ENCODE data around the gene SLTM.

DNA sequence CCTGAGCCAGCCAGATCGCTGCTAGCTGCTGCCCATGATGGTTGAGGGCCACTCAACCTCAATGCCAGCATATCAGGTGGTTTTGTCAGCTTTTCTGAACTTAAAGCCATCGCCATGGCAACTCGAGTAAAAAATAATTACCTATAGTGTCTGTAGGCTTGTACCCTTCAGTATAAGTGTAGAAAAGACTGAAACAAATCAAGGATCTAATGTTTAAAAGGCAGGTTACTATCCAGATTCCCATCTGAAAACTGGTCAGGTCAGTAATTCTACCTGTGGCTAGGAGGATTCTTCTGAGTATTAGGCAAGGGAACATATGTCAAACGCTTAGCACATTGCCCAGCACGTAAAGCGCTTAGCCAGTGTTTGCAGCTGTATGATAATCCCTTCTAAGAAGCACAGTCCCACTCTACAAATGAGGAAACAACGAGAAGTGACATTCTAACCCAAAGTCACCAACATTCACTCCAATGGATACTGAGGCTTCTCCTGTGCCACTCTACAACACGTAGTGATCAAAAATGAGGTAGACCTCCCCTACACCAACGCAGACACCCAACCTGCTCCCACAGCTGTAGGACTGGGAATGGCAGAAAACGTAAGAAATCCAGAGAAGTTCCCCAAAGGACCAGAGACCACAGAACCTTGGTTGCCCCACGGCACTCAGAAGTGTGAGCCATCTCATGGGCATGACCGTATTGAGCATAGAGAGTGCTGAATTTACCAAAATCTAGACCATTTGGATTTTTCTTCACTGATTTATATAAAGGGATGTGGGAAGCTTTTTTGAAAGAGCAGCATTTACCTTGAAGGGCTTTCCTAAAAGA, 55.3 kb downstream of the SLTM start:
- TF ChIP-seq, protein P1, sequence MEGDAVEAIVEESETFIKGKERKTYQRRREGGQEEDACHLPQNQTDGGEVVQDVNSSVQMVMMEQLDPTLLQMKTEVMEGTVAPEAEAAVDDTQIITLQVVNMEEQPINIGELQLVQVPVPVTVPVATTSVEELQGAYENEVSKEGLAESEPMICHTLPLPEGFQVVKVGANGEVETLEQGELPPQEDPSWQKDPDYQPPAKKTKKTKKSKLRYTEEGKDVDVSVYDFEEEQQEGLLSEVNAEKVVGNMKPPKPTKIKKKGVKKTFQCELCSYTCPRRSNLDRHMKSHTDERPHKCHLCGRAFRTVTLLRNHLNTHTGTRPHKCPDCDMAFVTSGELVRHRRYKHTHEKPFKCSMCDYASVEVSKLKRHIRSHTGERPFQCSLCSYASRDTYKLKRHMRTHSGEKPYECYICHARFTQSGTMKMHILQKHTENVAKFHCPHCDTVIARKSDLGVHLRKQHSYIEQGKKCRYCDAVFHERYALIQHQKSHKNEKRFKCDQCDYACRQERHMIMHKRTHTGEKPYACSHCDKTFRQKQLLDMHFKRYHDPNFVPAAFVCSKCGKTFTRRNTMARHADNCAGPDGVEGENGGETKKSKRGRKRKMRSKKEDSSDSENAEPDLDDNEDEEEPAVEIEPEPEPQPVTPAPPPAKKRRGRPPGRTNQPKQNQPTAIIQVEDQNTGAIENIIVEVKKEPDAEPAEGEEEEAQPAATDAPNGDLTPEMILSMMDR (IDR thresholded peaks at IDR 0.05): no peak
- no peak for TF ChIP-seq POLR2A (IDR thresholded peaks at IDR 0.05)
